ENCODE results near the gene DYNLT1.
"Not testable (repeated sequence)": the region's sequence is repeated elsewhere in the genome, so short reads cannot be mapped to it uniquely, and the experiment has no call there.

The DYNLT1 gene

DNA sequence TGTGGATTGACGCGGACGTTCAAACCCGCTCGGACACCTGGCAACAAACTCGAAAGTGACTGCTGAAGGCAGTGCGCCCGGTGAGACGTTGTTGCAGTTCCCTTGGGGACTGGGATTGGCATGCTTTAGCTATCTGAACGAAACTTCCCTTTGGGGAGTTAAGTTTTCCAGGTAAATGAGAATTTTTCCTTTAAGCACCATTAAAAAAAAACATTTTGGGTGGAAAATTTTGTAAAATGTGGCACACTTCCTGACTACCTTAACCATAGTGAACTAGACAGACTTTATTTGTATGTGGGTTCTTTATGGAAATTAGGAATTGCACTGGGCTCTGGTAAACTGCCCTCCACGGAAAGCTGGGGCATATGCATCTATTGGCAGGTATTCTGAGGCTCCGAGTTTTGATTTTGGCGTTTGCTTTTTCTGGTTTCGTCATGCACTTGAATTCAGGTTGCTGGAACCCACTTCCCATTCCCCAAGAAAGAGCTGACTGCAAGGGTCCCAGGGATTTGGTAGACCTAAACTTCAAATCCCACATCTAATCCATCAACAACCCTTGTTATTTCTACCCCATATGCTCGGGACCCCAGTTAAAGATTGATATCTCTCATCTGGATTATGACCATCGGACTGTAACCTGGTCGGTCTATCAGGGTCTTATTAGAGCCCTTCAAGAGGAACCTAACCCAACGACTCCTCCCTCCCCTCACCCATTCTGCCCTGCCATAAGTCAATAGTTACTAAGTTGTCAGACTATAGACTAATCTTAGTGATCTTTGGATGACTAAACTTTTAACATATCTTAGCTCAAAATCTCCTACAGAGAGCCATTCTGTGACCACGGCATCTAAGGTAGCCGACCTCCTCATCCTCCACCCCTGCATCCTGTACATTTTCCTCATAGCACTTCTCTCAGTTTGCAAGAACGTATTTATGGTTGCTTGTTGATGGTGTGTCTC, 800 bp upstream of the DYNLT1 start:
- H3K27ac ChIP-seq, result peak overlapping the region; percentile 93
- DNase-seq (ENCODE audit: low read depth, low spot score), result no peak

DNA sequence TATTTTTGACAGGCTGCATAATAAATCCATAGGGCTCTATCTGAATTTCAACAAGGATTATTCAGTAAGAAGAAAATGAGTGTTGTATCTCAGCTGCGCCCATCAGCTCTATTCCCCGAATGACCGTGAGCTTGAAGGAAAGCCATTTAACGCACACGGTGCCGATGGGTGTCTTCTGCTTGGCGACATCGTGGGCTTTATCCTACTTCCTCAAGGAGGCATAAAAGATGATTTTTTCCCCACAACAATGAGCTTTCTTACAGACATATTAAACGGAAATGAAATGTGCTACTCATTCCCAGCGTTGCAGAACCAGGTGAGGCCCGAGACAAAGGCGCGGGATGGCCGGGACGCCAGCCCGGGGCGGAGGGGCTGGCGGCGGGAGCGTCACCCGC, 710 bp downstream of the DYNLT1 start:
- peak overlapping the region; percentile 93 for H3K27ac ChIP-seq
- DNase-seq (ENCODE audit: low read depth, low spot score), result no peak

DNA sequence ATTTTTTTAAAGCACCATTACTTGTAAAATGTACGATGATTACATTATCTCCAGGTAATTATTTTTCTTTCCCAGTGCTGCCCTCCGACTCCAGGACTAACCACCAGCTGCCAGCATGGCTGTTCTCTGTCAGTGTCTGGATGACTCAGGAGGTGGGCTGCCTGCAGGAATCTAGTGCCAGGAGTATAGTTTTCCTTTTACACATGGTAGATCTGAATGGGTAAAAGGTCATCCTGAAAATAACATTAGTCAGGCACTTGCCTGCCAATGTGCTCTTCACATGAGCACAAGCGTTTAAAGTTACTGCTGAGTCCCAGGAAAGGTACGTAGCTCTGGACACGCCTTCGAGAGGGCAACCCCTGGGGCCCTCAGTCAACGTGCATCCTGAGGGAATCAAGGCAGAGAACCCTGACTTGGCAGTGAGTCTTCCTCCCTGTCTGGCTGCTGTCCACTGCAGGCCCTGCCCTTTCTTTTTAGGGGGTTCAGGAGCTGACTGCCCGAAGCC, 2.4 kb downstream of the DYNLT1 start:
- DNase-seq (ENCODE audit: low read depth, low spot score), result no peak
- peak overlapping the region; percentile 93 for H3K27ac ChIP-seq

DNA sequence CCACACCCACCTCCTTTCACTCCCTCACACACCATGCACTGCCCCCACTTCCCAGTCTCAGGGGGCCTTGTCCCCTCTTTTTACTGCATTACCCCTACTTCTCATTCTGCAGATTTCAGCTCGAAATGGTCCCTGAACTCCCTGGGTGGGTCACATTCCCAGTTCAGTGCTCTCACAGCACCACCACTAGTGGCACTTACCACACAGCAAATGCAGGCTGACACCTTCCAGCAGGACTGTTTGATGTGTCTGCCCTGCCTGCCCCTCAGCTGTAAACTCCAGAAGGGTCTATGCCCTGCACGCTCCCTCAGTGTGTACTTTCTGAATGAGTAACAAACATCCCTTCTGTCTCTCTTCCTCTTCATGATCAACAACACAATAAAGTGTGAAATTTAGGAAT, 4.0 kb downstream of the DYNLT1 start:
- no peak overlapping the region for H3K27ac ChIP-seq
- DNase-seq (ENCODE audit: low read depth, low spot score), result no peak

DNA sequence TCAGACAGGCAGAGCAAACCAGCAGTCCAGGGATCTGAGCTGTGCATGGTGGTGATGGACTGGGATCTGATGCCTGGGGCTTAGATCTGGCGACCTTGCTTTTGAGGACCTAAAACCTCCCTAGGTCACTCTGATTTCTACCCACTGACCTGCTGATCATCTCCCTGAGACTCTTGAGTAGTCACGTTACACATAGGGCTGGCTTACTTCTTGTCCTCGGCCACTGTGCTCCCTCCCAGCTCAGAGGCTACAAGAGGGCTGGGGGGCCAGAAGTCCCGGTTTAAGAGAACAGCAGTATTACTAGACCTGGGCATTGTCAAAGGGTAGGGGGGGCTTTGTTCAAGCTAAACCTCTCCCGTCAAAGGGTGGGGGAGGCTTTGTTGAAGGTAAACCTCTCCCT, 5.5 kb downstream of the DYNLT1 start:
- H3K27ac ChIP-seq, result no peak overlapping the region
- DNase-seq (ENCODE audit: low read depth, low spot score), result no peak

DNA sequence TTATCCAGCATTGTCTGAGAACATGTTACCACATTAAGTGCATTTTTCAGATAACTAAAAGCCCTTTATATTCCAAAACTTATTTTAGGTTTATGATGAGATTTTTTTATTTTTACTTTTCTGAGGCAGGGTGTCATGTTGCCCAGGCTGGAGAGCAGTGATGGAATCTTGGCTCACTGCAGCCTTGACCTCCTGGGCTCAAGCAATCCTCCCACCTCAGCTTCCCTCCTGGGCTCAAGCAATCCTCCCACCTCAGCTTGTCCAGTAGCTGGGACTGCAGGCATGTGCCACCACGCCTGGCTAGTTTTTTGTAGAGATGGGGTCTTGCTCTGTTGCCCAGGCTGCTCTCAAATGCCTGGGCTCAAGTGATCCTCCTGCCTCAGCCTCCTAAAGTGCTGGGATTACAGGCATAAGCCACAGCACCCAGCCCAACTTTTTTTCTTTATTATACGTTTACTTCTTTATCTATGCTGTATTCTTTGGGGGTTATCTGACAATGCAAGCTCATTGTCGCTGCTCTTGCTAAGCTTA, 6.2 kb downstream of the DYNLT1 start:
- no peak for DNase-seq (ENCODE audit: low read depth, low spot score)
- no peak overlapping the region for H3K27ac ChIP-seq

DNA sequence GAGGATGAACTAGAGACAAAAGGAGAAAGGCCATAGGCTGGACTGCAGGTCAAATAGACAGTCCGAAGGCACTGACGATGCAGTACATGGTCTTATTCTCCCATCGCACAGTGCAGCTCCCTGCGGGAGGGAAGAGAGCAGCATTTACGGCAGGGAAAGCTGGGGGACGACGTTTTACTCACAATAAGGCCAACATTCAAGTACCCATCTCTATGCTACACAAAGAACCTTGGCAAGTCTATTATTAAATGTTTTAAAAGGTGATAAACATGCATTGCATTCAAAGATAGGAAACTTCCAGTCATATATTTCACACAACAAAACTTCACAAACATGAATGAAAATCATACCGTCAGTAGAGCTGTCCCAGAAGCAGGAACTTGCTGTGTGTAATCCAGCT, 7.8 kb downstream of the DYNLT1 start:
- DNase-seq (ENCODE audit: low read depth, low spot score), result no peak
- H3K27ac ChIP-seq, result no peak overlapping the region

DNA sequence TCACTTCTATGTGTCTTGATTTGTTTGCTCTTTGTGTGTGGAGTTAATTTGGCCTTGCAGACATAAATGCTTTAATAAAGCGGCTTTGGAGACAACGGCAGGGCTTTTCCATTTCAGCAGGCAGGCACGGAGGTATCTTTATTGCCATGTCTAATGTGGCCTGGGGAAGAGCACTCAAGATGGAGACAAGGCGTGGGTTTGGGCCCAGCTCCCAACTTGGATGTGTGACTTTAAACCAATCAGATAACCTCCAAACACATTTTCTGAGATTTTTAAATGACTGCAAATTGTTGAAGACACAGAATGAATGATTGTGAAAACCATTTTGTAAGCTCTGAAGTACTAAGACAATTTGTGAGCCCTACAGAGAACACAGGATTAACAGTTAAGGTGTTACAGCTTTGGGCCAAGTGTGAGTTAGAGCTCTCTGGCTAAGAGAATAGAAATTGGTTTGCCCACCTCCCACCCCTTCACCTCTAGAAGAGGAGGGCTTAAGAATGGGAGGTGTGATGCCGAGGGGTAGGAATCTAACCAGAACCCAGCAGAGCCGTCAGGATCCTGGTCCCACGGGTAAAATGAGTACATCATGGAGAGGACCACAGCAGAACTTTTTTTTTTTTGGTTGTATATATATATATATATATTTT, 9.0 kb downstream of the DYNLT1 start:
- DNase-seq (ENCODE audit: low read depth, low spot score), result no peak
- H3K27ac ChIP-seq, result no peak overlapping the region

DNA sequence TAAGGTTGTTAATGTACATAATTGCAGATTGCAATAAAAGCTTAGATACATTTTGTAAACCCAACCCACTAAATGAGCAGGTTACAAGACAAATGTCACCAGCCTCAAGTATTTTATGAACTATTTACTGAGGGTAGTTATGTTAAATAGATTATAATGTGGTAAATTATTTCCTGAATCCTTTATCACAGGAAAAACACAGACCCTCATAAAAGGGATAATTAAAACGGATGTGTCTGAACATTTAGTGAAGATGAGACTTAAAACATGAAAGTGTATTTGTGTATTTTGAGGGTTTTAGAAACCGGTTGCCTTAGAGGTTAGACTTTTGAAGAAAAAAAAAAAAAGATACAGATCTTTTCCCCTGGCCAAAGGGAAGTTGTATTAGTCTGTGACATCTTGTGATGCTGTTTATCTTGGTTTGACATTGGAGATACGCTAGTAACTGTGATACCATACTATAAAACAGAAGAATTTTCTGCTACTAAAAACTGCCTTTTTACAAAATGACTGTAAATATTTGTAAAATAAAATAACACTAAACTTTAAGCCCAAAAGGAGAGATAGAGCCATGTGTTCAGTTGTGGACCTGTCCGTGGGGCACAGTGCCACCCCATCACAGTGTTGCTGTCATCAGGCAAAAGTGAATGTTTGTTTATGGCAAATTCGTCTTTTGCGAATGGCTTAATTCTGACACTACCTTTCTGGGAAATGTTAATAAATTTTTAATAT, 9.7 kb downstream of the DYNLT1 start:
- H3K27ac ChIP-seq, result no peak overlapping the region
- DNase-seq (ENCODE audit: low read depth, low spot score), result no peak

DNA sequence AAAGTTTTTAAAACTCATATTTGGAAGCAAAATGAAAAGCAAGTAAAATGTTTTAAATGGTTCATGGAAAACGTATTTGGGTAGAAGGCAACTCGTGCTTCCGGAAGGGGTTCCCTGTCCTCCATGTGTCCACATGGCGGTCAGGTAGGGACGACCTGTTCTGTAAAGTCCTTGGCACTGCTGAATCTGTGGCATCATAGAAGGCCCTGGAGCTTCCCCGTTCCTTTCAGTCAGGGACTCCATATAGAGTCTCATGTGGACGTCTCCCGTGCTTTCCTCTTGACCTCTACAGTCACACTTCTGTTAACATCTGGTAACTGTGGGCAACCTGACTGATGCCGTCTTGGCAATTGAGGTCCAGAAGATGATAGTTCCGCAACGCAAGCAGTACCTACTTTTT, 11.4 kb downstream of the DYNLT1 start:
- DNase-seq (ENCODE audit: low read depth, low spot score), result no peak
- peak overlapping the region; percentile 49 for H3K27ac ChIP-seq

DNA sequence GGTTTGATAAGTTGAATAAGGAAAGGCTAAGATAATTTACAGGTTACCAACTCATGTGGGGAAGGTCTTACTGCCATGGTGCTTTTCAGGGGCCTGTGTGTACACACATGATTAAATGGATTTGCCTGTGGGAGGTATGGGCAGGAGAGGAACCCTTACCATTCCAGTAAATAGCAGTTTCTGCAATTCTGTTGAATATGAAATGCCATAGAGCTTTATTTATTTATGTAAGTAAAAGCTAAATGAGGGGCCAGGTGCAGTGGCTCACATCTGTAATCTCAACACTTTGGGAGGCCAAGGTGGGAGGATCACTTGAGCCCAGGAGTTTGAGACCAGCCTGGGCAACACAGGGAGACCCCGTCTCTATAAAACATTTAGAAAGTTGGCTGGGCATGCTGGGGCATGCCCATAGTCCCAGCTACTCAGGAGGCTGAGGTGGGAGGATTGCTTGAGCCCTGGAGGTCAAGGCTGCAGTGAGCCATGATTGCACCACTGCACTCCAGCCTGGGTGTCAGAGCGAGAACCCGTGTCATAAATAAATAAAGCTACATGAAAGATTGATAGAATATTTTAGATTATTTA, 11.9 kb downstream of the DYNLT1 start:
- DNase-seq (ENCODE audit: low read depth, low spot score), result not testable (repeated sequence)
- peak overlapping the region; percentile 49 for H3K27ac ChIP-seq

DNA sequence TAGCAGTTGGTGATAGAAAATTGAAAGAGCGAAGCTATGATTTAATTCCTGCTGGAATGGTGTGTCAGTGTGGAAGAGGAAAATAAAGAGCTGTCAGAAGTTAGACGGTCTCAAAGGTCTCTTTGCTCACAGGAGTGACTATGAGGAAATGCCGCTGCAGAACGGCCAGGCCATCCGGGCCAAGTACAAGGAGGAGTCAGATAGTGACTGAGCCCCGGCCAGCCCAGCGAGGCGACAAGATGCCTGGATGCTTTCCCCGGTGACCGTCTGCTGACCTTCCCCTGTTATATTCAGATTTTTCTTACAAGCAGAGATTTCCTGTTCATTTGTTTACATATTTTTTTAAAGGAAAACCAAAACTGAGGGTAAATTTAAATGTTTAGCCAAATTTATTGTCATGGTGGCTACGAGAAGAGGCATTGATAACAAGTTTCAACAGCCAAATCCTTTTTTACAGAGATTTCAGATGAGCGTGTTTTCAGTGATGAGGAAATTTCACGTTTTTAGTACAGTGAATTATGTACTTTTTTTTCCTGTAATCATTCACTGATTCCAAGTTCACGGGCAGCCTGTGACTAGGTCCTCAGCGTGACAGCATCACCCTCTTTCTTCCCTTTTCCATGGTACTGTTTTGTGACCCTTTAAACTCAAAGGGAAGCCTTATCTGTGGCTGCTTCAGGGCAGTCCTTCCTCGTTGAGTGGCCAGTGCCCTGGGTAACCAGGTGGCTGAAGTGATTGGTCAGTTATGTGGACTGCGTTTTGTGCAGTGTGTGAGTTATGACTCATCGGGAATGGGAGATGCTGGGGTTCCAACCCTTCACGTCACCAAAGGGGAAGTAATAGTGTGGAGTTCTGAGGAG, 12.6 kb downstream of the DYNLT1 start:
- no peak for DNase-seq (ENCODE audit: low read depth, low spot score)
- H3K27ac ChIP-seq, result peak overlapping the region; percentile 49

DNA sequence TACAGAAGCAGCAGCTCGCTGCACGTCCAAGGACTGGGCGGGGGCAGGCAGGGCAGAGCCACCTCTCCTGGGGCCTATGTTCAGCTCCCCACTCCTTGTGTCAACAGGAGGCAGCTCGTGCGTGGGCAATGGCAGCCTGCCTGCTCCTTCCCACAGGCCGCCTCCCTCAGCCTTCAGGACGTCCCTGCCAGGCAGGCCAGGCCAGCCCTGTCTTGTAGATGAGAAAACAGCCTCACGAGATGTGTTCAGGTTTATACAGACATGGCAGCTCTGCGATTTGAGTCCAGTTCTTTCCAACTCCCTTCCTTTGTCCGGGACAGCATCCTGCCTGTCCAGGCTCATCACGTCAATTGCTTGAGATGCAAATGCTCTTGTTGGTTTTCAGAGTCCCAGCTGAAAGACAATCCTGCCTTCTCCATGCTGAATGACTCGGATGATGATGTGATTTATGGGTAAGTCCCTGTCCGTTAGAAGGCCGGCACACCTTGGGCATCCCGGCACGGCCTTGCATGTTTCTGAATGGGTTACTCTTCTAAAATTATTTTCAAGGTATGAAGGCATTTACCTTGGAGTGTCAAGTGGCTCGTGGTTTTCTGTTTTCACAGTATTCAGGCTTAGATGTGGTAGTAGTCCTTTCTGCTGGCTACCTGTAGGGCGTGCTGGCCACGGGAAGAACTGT, 13.5 kb downstream of the DYNLT1 start:
- peak overlapping the region; percentile 49 for H3K27ac ChIP-seq
- DNase-seq (ENCODE audit: low read depth, low spot score), result no peak

DNA sequence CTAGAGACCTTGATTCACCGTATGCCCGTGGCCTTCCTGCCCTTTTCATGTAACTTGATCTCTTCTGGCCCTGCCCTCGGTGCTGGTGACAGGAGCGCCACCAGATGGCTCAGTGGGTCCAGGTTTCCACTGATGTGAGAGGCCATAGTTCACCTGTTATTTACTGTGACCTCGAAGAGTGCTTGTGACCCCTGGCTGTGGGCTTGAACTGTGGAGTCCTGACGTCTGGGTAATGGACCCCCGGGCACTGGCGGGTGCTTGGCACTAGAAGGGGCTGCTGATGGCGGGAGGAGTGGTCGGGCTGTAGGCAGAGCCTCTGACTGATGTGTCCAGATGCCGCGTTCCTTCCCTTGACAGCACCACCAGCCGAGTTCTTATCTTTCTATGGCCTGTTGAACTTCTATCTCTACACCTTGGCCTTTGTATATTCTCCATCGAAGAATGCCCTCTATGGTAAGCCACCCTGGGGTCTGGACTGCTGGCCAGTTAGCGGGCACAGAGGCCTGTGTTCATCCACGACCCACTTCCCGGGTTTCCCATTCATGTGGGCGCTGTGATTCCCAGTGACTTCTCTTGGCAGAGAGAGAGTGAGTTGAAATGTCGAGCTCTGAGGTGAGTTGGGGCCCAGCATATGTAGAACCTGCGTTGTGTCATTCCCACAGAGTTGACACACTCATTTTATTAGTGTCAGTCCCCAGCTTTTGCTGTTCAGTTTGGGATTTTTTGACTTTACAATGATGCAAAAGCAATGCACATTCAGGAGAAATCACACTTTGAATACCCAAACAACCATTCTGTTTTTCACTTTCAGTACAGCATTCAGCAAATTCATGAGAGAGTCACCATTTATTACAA, 14.9 kb downstream of the DYNLT1 start:
- DNase-seq (ENCODE audit: low read depth, low spot score), result no peak
- H3K27ac ChIP-seq, result no peak overlapping the region

DNA sequence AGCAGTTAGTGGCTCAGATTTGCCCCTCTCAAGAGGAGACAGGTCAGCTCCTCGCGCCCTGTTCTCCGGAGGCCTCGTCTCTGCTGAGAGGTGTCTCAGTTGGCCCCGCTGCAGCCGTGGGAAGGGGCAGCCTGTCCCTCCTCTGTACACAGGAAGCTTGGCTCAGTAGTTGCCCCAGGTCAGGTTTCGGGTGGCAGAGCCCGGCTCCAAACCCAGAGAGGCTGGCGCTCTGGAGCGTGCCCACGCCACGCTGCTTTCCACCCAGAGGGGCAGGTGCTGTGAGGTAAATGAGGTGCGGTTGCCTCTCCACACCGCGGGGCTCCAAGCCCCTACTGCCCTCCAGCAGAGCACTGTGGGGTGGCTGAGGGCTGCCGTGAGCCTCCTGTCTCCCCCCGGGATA, 16.0 kb downstream of the DYNLT1 start:
- no peak overlapping the region for H3K27ac ChIP-seq
- no peak for DNase-seq (ENCODE audit: low read depth, low spot score)

DNA sequence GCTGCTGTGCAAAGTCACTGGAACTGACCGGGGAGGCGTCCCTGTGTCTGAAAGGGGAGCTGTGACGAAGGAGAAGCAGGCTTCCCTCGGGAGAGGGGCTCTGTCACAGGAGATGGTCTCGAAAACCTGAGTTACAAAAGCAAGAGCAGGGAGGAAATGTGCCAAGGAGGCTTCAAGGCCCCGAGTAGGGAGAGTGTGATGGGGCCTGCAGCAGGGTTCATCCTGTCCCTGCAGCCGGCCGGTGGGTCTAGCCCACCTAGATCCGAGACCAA, 16.7 kb downstream of the DYNLT1 start:
- no peak overlapping the region for H3K27ac ChIP-seq
- no peak for DNase-seq (ENCODE audit: low read depth, low spot score)

DNA sequence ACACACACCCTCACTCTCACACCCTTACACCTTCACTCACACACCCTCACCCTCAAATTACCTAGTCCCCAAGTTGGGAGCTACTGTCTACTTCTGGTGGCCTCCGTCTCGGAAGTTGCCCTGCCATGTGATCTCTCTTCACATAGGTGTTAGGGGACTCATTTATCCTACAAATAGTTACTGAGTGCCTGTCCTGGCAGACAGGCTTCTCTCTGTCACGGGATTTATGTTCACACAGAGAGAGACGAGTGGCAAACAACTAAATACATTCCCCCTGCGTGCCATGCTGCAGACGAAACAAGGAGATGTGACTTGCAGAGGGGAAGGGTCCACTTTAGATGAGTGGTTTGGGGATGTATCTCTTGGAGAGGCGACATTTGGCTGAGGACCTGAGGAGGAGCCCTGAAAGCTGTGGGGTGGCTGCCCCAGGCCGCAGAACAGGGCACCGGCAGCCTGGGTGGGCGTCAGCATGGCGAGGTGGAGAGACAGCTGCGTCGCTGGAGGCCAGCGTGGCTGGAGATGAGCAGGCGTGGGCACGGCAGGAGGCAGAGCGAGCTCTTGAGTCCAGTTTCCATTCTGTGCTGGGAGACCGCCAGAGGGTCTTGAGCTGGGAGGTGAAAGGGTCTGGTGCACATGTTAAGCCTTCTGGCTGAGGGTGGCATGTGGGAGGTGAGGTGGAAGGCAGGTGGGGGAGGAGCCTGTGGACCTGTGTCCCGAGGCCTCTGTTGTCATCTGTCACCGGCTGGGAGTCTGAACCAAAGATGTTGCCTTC, 17.2 kb downstream of the DYNLT1 start:
- no peak overlapping the region for H3K27ac ChIP-seq
- no peak for DNase-seq (ENCODE audit: low read depth, low spot score)
